ENCODE results near the gene MAGI2. TPM values are rescaled to one million over a fixed set of nuclear protein-coding genes. Genes with fewer than 3 reads are reported as not detected.
A peak's percentile ranks its signal among the peaks of the same experiment; 100 is the strongest.
"Not testable (repeated sequence)": the region's sequence is repeated elsewhere in the genome, so short reads cannot be mapped to it uniquely, and the experiment has no call there.

Gene MAGI2
- total RNA-seq, 1 donor from 2014 or later = 136 TPM

DNA sequence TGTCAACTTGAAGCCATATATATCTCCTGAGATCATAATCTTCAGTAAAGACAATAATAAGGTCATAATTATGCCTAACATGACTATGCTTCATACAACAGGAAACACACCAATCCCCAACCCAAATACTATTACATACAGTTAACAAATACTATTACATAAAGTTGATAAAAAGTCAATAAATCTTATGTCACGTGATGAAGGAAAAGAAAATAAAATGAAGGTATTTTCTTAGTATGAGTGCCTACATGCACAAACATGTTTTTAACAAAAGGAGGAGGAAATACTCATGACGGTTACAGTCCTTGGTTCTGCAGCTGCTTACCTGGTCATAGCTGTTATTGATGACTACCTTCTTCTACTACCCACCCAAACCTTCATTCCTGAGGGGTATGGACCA lies 844.2 kb downstream of the MAGI2 start:
- DNase-seq (ENCODE audit: low spot score in 2 of 2) = no peak
- FAIRE-seq = no peak

DNA sequence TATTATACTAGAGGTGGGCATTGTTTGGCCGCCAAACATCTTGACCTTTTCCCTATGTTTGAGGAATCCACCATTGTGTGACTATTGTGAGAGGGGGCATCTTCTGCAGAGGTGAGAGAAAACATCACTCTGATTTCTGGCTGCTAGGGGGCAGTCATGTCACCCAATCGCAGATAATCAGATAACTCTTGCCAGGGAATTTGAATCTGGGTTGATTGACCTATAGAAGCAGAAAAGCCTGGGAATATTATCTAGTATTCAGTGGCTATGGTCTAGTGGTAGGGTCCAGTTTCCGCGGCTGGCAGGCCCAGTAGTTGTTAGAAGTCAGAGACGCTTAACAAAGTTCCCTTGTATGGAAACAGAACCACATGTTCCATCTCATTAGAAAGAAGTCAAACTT lies 846.4 kb downstream of the MAGI2 start:
- no peak for FAIRE-seq
- no peak for DNase-seq (ENCODE audit: low spot score in 2 of 2)

DNA sequence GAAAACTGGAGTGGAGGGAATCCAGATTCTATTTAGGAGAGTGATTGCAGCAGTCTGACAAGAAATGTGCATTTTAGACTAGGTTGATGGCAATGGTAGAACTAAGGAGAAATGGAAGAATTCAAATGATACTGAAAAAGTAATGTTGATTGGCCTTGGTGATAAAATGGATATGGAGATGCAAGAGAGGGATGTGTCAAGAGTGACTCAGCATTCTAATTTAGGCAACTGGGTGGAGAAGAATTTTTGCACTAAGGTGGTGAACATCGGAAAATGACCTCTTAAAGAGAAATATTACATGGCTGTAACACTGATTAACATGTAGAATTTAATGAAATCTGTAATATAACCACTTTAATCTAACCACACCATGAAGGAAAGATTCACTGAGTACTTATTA lies 848.3 kb downstream of the MAGI2 start:
- FAIRE-seq = no peak
- no peak for DNase-seq (ENCODE audit: low spot score in 2 of 2)

DNA sequence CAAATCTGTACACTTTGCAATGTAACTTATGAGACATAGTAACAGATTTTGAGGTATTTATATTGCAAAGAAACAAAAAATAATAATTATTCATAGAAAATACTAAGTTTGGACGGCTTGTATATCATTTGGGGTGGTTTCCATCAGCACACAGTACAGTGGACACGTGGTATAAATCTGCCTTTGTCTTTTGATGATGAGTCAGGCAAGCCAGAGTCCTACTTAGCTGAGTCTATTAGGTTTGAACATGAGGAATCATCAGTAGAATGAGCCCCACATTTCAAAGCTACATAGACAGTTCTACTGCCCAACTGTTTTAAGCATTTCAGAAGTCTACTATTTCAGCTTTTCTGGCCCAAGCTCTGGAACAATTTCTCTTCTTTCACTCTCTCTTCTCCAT lies 851.7 kb downstream of the MAGI2 start:
- peak; percentile 52 for FAIRE-seq

DNA sequence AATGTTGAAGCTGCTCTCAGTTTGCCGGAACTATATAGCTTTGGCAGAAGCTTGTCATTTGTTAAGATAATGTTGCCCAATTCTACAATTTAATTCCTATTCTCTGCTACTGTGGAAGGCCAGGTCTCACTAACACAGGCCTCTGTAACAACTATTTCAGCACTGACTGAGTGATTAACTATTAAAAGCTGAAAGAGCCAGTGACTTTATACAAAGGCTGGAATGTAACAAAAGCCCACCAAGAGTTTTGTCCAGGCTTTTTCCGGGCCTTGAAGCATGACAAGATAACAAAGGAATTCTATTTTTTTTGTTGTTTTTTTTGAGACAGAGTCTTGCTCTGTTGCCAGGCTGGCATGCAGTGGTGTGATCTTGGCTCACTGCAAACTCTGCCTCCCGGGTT lies 859.3 kb downstream of the MAGI2 start:
- FAIRE-seq (no peak), DNase-seq (ENCODE audit: low spot score in 2 of 2) (no peak)

More for the DNA sequence above, 851.7 kb downstream of the MAGI2 start:
- DNase-seq (ENCODE audit: low spot score in 2 of 2) = no peak

DNA sequence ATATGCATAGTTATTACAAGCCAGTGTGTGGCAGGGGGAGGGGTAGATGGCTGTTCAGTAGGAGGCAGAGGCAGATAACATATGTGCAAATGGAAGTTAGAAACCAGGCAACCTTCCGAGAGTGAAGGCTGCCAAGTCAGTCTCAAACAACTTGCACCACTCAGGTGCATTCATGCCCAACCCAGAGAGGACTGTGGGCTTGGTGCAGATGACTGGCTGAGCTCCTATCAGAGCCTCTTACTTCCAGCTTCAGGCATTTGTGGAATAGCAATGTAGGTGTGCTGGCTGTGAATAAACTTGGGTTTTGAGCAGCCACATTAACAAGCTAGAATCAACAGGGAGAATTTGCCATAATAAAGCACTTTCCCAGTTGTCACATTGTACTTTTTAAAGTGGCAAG lies 865.1 kb downstream of the MAGI2 start:
- no peak for FAIRE-seq

DNA sequence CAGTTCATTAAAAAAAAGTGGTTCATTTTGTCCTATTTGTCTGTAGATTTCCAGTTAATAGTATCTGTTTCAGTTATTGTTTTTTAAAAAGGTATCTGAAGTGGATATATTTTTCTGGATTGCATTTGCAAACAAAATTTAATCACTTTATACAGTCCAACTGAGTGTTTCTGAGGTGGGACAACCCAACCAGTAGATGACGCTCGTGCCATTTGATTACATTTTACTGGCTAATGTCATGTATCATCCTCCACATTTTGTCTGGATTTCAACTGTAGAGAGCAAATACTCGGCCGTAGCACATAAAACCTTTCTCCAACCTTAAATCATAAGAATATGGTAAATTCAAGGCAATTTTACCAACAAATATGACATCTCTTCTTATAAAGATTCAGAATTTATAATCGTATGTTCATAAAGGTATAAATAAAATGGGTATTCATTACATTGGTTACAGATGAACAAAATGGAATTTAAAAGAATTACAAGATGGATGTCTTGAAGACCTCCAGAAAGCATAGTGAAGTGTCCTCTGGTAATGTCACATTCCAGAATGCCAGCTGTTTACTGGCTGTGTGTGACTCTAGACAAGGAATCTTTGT lies 865.9 kb downstream of the MAGI2 start:
- FAIRE-seq (no peak), DNase-seq (ENCODE audit: low spot score in 2 of 2) (no peak)

More for the DNA sequence above, 865.1 kb downstream of the MAGI2 start:
- DNase-seq (ENCODE audit: low spot score in 2 of 2) = no peak

DNA sequence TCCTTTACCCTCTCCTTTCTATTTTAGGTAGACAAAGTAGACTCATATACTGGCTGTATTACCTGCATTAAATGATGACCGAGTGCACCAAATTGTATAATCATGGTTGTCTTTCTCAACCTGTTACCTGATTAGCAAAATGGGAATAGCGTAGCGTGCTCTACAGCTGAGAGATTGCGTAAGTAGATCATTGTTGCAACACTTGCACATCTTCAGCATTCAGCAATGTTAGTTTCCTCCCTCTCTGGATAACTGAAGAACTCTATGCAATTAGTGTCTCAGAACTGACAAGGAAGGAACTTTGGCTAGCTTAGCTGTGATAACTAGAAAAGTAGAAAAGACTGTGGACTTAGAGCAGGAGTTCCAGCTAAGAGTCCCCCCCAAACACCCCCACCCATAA lies 867.5 kb downstream of the MAGI2 start:
- FAIRE-seq (no peak), DNase-seq (ENCODE audit: low spot score in 2 of 2) (no peak)

DNA sequence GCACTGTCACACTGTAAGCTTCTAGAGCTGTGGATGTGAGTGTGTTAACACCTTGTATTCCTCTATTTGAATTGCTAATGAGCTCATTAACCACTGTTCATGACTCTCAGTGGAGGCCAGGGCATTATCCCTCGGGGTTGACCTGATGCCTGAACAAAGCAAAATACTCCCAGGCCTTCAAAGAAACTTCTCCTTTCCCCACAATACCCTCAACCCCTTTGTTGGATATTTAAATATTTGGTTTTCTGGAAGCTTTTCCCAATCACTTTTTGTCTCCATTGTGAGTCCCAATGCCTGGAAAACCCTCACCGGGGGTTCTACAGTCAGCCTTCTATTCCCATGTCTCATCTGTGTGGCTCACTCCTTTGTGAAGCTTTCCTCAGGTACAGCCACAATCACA lies 874.8 kb downstream of the MAGI2 start:
- DNase-seq (ENCODE audit: low spot score in 2 of 2) (no peak), FAIRE-seq (no peak)

DNA sequence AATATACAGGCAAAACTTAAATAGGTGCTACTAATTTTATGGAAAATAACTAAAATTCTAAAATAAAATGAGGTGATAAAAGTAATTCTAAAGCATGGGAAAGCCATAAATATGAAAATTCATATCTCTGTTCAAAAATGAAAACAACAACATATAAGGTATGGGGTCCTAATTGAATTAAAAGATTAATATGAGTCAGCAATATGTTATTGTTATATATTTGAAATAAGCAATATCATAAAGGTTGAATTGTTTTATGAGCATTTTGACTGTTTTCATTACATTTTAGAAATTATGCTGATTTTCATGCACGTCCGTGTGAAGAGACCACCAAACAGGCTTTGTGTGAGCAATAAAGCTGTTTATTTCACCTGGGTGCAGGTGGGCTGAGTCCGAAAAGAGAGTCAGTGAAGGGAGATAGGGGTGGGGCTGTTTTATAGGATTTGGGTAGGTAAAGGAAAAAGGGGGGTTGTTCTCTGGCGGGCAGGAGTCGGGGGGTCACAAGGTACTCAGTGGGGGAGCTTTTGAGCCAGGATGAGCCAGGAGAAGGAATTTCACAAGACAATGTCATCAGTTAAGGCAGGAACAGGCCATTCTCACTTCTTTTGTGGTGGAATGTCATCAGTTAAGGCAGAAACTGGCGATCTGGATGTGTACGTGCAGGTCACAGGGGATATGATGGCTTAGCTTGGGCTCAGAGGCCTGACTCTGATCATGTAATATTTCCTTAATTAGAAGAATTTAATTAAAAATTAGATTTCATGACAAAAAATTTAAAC lies 876.1 kb downstream of the MAGI2 start:
- peak; percentile 74 for FAIRE-seq
- DNase-seq (ENCODE audit: low spot score in 2 of 2) = not testable (repeated sequence)

DNA sequence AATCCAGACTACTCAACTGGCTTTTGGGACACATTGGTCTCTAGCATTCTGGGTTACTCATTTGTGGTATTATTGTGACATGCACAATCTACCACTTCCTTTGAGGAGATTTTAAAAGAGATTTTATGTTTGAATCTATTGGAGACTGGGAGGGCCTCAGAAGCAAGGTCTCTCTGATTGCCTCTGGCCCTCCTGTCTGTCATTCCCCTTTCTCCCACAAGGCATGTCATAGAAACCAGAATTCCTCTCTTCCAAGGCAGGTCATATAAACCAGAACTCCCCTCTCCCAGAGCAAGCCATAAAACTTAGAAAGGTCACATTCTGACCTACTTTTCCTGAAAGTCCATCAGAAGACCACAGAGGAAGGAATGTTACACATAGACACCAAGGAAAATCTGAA lies 877.2 kb downstream of the MAGI2 start:
- FAIRE-seq (no peak), DNase-seq (ENCODE audit: low spot score in 2 of 2) (no peak)

DNA sequence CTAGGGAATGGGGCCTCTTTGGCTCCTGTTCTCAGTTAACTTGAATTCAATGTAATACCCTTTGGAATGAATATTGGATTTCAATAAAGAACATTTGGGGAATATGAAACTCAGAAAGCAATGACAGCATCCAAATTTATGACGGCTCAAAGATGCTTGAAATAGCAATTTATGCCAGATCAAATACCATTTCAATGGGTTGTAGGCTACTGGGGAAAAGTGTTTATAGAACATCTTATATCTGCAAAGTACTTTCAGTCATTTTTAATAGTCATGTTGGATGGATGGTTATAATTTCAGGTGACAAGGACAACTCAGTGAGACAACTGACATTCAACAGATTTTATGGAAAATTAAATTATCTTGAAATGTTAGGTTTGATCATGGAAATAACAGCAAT lies 882.2 kb downstream of the MAGI2 start:
- DNase-seq (ENCODE audit: low spot score in 2 of 2) = no peak

DNA sequence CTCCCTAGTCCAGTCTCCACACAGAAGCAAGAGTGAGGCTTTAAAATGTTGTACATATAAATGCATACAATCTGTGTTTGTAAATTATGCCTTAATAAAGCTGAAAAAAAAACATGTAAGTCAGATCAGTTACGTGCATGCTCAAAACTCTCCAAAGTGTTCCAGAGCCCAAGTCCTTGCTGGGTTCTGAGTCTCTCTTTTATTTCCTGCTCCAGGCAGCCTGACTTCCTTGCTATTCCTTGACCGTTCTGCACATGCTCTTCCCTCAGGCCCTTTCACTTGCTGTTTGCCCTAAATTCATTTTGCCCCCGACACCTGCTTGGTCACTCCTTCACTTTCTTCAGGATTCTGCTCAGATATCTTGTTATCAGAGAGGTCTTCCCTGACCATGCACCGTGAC lies 884.8 kb downstream of the MAGI2 start:
- DNase-seq (ENCODE audit: low spot score in 2 of 2) (no peak), FAIRE-seq (no peak)

More for the DNA sequence above, 882.2 kb downstream of the MAGI2 start:
- no peak for FAIRE-seq

DNA sequence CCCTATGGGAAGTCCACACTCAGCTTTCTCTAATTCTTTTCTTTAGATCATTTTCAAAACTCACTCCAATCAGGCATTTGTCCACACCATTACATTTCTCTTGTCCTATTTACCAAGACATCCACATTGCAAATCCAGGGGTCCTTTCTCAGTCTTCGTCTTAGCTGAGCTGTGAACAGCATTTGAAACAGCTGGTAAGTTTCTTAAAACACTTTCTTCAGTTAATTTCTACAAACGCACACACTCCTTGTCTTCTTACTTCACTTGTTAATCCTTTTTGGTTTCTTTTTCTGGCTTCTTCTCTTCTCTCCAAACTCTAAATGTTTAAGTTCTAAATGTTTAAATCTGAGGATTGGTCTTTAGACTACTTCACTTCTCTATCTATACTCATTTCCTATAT lies 885.6 kb downstream of the MAGI2 start:
- no peak for FAIRE-seq
- DNase-seq (ENCODE audit: low spot score in 2 of 2) = no peak

DNA sequence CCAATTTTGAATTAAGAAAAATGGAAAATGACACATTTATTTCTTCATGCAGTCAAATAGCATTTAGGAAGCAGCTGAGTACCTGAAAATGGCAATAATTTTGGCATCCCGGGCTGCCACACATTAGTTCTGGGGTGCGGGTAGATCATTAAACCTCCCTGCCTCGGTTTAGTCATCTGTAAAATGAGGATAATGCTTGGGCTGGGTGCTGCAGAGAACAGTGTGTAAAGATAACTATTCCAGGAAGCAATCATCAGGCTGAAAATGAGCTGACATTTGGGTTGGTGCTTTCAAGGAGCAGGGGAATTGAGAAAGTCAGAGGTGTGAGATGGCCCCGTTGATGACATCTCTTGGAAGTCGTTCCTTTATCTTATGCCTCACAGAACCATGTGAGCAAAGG lies 887.7 kb downstream of the MAGI2 start:
- DNase-seq (ENCODE audit: low spot score in 2 of 2) (no peak), FAIRE-seq (no peak)

DNA sequence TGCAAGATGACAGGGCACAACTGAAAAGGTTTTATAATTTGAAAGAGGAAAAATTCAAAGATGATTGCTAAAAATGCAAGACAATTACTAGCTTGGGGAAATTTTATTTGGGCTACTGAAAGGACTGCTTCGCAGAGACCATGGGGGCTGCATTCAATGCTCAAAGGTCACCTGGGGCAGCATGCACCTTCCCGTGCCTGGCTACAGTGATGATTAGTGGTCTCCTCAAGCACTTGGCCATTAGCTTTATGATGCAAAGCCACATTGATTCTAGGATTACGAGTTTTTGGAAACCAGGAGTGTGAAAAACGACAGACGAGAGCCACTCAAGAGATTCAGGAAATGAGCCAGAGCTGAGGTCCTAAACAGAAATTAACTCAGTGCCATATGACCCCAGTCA lies 890.3 kb downstream of the MAGI2 start:
- FAIRE-seq (no peak), DNase-seq (ENCODE audit: low spot score in 2 of 2) (no peak)

DNA sequence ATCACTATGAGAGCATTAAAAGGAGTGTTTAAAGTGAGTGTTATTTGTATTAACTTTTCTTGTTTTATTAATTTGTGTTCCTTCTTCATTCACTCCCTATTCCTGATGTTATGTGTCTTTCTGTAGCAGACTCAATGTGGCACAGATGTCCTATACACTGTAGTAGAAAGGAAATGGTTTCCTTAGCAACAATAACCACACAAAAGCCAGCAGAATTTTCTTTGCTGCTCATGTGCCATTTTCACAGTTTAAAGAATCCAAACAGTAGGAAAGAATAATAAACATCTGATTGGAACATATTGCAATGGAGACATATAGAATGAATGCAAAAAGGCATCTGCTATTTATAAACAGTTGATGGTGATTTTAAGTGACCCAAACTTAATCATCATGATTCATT lies 891.3 kb downstream of the MAGI2 start:
- no peak for DNase-seq (ENCODE audit: low spot score in 2 of 2)

DNA sequence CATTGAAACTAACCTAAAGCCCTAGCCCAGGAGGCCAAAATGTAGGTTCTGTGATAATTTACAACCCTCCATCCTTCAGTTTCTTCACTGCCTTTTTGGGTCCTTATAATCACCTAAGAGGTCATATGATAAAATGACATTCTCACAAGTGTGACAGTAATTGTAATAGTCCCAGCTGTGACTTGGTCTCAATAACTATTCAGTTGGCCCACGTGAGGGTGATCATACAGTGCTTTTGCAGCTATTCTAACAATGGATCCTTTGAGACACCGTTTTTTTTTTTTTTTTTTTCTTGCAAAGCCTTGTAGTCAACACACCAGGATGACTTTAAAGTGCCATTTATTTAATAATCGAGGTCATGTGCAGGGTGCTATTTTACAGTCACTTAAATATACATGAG lies 894.9 kb downstream of the MAGI2 start:
- FAIRE-seq (peak; percentile 66), DNase-seq (ENCODE audit: low spot score in 2 of 2) (peak in 1 of 2 donors; percentile 4)

More for the DNA sequence above, 891.3 kb downstream of the MAGI2 start:
- FAIRE-seq = no peak

DNA sequence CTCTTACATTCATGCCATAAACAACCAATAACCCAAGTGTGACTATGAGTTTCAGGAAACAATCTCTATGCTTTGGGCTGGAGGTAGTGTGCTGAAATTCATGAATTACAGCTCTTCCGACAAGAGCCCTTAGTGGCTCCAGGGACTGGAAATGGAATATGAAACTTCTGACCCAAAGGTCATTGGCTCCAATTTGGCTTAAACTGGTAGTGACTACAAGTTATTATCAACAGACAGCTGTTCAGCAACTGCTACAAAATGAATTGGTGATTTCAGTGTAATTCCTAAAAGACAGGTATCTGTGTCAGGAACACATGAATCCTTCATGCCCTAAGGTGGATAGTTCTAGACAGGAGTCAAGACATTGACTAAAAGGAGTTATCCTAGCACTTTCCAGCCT lies 909.5 kb downstream of the MAGI2 start:
- DNase-seq (ENCODE audit: low spot score in 2 of 2) = no peak
- FAIRE-seq = no peak

DNA sequence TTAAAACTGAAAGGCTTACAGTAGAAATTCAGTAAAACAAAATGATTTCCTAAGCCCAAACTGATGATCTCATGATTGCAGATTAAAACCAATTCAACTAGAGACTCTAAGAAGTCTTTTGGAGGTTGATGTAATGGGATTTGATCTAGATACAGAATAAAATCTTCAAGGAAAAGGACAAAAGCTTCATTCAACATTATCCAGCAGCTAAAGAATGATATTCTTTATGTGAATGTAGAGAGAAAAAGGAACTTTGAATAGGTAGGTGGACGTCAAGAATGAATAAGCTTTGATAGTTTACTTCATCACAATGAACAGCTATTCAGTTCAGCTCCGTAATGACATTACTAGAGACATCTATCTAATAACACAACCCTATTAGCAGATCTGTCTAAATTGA lies 910.5 kb downstream of the MAGI2 start:
- DNase-seq (ENCODE audit: low spot score in 2 of 2) (no peak), FAIRE-seq (no peak)

DNA sequence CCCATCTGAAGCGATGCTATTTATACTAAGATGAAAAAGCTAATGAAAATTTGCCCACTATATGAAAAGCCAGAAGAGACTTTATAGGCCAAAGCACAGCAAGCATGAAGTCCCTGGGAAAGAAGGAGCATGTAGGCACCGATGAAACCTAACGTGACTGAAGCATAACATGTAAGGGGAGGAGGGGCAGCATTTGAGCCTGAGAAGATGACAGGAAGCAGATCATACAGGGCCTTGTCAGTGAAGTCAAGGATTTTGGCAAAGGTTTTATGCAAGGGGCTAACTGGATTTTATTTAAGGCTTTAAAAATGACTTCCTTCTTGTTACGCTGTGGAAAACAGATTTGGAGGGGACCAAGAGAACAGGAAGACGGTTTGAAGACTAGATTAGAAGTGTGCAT lies 910.9 kb downstream of the MAGI2 start:
- DNase-seq (ENCODE audit: low spot score in 2 of 2) = no peak
- no peak for FAIRE-seq

DNA sequence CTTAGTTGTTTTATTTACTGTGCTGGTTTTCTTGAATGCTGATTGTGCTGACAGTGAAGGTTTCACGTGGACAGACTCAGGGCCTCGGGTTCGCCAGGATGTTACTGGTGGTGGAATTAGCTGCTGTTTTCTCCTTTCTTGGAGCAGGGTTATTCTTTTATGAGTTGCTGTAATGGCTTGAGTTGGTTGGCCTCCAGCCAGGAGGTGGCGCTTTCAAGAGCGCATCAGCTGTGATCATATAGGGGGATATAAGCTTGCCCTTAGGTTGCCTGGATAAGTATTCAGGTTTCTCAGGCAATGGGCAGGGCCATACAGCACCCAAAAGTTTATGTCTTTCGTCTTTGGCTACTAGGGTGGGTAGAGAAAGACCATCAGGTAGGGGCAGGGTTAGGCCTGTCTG lies 913.6 kb downstream of the MAGI2 start:
- no peak for DNase-seq (ENCODE audit: low spot score in 2 of 2)

More for the DNA sequence above, 913.6 kb downstream of the MAGI2 start:
- no peak for FAIRE-seq

Measured in frontal cortex (tissue), 4 donors.